A204.1 (cell line): Measurements from ENCODE around the gene GKAP1.
"Not testable (repeated sequence)": the region's sequence is repeated elsewhere in the genome, so short reads cannot be mapped to it uniquely, and the experiment has no call there.

ENCODE experiments used
- FAIRE-seq: peaks from 2 replicates; lab custom pipeline; 2012; peaks lifted over from hg19 to GRCh38; lab: Jason Lieb, UNC

The GKAP1 gene

GRCh38 chr9:83817356-83818278 lies at the start of gene GKAP1:
GKAP1 (minus strand) TSS chr9:83817769; CDS start chr9:83806517, 11,252 bp downstream.
- not testable (repeated sequence) for FAIRE-seq

GRCh38 chr9:83849895-83850294 lies 32.3 kb upstream of the GKAP1 start:
- not testable (repeated sequence) for FAIRE-seq

- FAIRE-seq = peak; percentile 99
These were observed 19.6 kb upstream of the GKAP1 start for GRCh38 chr9:83837070-83837643.

GRCh38 chr9:83830426-83831071 lies 13.0 kb upstream of the GKAP1 start:
- FAIRE-seq = not testable (repeated sequence)

GRCh38 chr9:83824986-83825623 lies 7.5 kb upstream of the GKAP1 start:
- FAIRE-seq = not testable (repeated sequence)

- not testable (repeated sequence) for FAIRE-seq
These were observed 586 bp downstream of the GKAP1 start for GRCh38 chr9:83817011-83817355.

GRCh38 chr9:83815120-83815519 lies 2.4 kb downstream of the GKAP1 start:
- FAIRE-seq = not testable (repeated sequence)

GRCh38 chr9:83809213-83809612 lies 8.4 kb downstream of the GKAP1 start:
- not testable (repeated sequence) for FAIRE-seq

GRCh38 chr9:83804454-83804853 lies 13.1 kb downstream of the GKAP1 start:
- FAIRE-seq = not testable (repeated sequence)

- not testable (repeated sequence) for FAIRE-seq
These were observed 13.6 kb downstream of the GKAP1 start for GRCh38 chr9:83803941-83804340.

- no peak for FAIRE-seq
These were observed 17.1 kb downstream of the GKAP1 start for GRCh38 chr9:83800236-83801033.

GRCh38 chr9:83794051-83794450 lies 23.5 kb downstream of the GKAP1 start:
- no peak for FAIRE-seq

- FAIRE-seq = no peak
These were observed 24.8 kb downstream of the GKAP1 start for GRCh38 chr9:83792746-83793145.

GRCh38 chr9:83778164-83778563 lies 39.4 kb downstream of the GKAP1 start:
- FAIRE-seq = no peak

GRCh38 chr9:83775932-83776331 lies 41.6 kb downstream of the GKAP1 start:
- FAIRE-seq = no peak

GRCh38 chr9:83772860-83773259 lies 44.7 kb downstream of the GKAP1 start:
- FAIRE-seq = no peak

- FAIRE-seq = no peak
These were observed 52.2 kb downstream of the GKAP1 start for GRCh38 chr9:83765376-83765775.

- no peak for FAIRE-seq
These were observed 63.1 kb downstream of the GKAP1 start for GRCh38 chr9:83754383-83754977.

GRCh38 chr9:83749706-83750105 lies 67.9 kb downstream of the GKAP1 start:
- no peak for FAIRE-seq

GRCh38 chr9:83744206-83744605 lies 73.4 kb downstream of the GKAP1 start:
- no peak for FAIRE-seq

- no peak for FAIRE-seq
These were observed 83.8 kb downstream of the GKAP1 start for GRCh38 chr9:83733739-83734138.
